Stimulated activated CD4-positive, alpha-beta T cell treated with anti-CD3 and anti-CD28 coated beads, Interleukin-4, amount 100 ng/mL, for 1 hour (primary cell): ENCODE data around the gene TMCC1.
"Not testable (repeated sequence)": the region's sequence is repeated elsewhere in the genome, so short reads cannot be mapped to it uniquely, and the experiment has no call there.

Source experiments
- DNase-seq: peaks from one replicate; pipeline ENCODE4 v3.0.0-alpha.2; 2020

The TMCC1 gene

DNA sequence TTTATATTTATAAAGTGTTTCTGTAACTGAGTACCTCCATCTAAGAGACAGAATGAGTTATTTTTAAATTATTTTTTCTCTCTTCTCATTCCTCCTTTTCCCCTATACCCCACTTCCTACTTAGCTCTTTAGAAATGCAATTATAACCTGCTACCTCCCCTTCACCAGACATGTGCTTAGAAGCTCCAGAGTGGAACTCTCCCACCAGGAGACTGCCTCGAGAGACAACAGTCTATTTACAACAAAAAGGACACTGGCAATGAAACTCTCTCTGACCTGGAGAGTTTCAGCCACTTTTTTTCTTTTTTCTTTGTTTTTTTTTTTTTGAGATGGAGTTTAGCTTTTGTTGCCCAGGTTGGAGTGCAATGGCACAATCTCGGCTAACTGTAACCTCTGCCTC is 177.7 kb downstream of the TMCC1 start:
- DNase-seq, result no peak

DNA sequence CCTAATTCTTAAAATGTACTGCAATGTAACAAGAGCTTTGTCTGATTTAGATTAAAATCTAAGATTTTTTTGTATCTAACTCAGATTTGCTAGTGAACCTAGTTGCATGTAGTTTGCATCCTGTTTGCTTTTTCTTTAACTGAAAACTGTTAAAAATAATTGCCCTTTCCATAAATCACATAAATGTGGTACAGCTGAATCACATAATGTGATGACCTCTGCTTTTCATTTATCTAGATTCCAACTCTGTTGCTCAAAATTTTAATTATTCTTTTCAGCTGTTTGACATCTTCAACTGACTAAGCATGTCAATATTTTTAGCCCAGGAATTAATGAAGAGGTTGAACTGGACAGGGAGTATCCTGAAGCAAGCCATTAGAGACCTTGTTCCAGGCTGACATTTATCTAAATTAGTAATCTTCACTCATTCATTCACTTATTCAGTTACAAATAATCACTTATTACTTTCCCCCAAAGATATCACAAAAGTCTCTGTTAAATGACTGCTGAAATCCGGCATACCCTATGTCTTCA is 185.1 kb downstream of the TMCC1 start:
- no peak for DNase-seq

DNA sequence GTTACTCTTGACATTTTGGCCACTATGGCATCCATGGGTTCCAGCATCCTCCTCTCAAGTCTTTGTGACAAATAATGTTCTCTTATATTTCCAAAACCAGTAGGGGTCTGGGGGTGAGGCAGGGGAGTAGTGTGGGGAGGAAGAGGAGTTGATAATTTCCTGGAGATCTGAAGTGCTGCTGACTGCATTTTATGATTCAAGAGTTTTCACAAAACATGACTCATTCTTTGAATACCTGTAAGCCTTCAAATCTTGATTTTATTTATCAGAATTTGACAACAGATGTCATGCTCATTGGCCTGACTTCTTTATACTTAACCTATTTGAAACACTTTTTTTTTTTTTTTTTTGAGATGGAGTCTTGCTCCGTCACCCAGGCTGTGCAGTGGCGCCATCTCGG is 188.2 kb downstream of the TMCC1 start:
- DNase-seq, result no peak

DNA sequence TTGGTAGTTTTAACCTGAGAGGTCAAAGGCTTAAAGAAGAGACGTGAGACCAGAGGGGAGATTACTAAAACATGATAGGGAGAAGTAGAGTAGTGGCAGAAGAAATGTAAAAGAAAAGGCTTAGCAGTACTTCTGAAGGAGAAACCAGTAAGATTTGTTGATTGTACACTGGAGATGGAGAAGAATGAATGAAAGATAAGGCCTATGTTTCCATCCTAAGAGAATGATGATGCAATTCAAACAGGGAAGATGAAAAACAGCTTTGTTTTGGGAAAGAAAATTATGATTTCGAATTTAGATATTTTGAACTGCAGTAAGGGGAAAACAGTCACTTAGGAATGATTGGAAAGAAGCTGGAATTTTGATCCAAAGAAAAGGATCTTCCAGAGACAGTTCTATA is 189.6 kb downstream of the TMCC1 start:
- no peak for DNase-seq

DNA sequence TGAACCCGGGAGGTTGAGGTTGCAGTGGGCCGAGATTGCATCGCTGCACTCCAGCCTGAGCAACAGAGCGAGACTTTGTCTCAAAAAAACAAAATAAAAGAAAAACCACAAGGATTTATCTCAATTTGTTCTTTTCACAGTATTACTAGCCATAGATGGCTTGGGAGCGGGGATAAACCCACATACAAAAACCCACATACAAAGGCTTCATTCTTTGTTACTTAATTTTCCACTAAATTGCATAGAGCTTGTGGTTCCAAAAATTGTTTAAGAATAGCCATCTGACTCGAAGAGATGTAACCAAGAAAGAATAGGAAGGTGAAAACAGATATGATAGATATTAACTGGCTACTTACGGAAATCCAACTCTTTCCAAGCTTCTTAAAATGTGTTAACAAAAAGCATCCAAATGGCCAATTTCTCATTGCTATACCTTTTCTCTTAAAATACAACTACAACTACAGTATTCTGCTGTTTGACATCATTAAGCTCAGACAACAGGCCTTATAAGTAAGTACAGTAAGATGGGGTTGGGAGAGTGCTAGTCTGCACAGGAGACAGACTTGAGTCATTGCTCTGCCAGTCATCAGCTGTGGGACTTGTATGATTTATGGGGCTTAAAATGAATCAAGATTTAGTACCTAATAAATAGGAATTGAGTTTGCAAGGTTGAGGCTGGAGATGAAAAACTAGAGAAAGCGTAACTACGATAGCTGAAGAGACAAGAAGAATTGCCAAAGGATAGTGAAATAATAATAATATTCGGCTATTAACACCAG is 190.4 kb downstream of the TMCC1 start:
- no peak for DNase-seq

DNA sequence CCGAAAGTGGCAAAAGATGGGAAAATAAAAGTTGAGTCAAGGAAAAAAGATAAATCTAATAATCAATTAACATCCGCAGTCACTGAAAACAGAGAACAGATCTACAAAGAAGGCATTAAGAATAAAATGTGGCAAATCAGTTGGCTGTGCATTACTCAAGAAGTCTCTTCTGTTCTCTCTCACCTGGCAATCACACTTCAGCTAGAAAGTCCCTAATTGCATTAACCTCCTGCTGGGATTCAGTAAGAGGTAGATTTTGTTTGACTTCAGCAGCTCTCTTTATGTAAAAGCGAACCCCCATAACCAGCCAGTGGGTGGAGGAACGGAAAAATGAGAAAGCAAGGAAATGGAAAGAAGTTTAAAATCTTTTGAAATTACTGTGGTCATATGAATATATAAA is 192.3 kb downstream of the TMCC1 start:
- DNase-seq, result no peak

DNA sequence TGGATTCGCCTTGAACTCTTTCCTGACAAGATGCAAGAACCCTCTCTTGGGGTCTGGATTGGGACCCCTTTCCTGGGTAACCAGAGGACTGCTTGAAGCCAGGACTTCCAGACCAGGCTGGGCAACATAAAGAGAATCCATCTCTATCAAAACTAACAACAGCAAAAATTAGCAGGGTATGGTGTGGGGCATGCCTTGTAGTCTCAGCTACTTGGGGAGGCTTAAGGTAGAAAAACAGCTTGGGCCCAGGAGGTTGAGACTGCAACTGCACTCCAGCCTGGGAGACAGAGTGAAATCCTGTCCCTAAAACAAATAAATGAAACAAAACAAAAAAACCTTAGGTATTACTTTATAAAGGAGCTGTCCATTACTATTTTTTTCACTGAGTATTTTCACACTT is 193.9 kb downstream of the TMCC1 start:
- no peak for DNase-seq

DNA sequence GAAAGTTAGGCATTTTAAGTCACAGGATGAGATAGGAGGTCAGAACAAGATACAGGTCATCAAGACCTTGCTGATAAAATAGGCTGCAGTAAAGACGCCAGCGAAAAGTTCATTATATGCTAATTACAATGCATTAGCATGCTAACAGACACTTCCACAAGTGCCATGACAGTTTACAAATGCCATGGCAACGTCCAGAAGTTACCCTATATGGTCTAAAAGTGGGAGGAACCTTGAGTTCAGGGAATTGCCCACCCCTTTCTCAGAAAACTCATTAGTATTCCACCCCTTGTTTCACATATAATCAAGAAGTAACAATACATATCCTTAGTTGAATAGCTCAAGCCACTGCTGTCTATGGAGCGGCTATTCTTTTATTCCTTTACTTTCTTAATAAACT is 194.3 kb downstream of the TMCC1 start:
- no peak for DNase-seq

DNA sequence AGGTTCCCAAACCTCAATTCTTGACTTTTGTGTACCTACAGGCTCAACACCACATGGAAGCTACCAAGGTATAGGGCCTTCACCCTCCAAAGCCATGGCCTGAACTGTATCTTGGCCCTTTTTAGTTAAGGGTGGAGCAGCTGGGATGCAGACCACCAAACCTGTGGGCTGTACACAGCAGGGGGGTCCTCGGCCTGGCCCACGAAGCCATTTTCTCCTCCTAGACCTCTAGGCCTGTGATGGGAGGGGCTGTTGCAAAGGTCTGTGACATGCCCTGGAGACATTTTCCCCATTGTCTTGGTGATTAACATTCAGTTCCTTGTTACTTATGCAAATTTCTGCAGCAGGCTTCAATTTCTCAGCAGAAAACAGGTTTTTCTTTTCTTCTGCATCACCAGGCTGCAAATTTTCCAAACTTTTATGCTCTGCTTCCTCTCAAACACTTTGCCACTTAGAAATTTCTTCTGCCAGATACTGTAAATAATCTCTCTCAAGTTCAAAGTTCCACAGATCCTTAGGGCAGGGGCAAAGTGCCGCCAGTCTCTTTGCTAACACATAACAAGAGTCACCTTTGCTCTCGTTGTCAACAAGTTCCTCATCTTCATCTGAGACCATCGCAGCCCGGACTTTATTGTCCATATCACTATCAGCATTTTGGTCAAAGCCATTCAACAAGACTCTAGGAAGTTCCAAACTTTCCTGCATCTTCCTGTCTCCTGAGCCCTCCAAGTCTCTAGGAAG is 196.1 kb downstream of the TMCC1 start:
- DNase-seq, result no peak

DNA sequence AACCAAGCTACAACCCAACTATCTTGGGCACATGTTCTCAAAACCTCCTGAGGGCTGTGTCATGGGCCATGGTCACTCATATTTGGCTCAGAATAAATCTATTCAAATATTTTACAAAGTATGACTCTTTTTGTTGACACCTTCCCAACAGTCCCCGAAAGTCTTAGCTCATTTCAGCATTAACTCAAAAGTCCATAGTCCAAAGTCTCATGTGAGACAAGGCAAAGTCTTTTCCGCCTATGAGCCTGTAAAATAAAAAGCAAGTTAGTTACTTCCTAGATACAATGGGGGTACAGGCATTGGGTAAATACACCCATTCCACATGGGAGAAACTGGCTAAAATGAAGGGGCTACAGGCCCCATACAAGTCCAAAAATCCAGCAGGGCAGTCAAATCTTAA is 197.1 kb downstream of the TMCC1 start:
- not testable (repeated sequence) for DNase-seq

DNA sequence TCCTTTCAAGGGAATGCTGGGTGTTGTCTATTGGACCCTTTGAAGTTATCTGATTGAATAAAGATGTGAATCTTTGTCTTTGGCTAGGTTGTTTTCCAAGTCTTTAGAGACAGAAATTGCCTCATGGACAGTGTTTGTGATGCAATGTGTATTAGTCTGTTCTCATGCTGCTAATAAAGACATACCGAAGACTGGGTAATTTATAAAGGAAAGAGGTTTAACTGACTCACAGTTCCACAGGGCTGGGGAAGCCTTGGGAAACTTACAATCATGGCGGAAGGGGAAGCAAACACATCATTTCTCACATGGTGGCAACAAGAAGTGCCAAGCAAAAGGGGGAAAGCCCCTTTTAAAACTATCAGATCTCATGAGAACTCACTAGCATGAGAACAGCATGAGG is 198.3 kb downstream of the TMCC1 start:
- DNase-seq, result no peak

DNA sequence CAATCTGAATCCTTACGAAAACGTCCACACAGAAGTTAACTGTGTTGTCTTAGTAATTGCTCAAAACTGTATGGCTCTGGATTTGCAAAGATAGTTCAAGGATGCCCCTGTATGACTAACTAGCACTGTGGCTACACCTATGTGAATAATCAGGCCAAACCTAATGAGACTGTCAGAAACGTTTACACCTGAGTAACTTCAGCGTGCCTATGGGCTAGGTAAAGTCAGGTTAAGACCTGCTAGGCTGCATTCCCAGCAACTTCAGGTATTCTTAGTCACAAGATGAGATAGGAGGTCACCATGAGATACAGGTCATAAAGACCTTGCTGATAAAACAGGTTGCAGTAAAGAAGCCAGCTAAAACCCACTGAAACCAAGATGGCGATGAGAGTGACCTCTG is 199.3 kb downstream of the TMCC1 start:
- no peak for DNase-seq

DNA sequence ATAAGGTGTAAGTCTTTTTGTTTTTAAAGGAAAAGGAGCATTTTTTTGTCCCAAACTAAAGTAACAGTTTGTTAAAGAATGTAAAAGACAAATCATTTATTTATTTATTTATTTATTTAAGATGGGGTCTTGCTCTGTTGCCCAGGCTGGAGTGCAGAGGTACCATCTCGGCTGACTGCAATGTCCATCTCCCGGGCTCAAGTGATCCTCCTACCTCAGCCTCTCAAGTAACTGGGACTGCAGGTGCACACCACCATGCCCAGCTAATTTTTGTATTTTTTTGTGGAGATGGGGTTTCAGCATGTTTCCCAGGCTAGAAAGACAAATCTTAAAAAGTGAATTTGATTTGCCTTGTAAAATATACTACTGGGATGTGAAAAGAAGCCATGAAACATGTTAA is 200.8 kb downstream of the TMCC1 start:
- DNase-seq, result no peak

DNA sequence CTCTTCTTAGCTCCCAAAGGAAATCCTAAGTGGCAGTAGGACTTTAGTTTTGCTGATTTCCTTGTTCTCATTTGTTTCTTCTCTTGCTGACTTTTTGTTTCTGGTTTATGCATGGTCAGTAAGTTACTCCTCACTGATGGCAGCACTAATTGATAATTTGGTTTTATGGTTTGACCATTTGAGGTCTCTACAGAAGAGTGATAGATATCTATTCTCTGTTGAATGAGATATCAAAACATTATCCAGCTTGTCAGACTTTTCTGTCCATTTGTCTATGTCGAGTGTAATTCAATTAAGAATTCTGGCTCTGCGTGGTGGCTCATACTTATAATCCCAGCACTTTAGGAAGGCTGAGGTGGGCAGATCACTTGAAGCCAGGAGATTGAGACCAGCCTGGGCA is 202.5 kb downstream of the TMCC1 start:
- no peak for DNase-seq

DNA sequence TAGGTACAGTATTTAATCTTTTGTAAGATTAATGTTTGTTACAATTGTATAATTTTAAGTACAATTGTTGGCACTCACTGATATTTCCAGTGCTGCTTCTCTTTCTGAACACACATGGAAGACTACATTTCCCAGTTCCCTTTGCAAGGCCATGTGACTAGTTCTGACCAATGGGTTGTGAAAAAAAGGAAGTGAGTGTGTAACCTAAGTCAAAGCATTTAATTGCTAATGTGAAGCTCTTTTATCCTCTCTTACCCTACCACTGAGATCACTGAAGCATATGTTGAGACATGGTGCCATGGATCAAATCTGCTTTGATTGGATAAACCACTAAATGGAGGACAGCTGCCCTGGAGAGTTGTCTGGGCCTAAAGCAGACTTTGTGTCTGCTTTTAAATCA is 203.1 kb downstream of the TMCC1 start:
- no peak for DNase-seq

DNA sequence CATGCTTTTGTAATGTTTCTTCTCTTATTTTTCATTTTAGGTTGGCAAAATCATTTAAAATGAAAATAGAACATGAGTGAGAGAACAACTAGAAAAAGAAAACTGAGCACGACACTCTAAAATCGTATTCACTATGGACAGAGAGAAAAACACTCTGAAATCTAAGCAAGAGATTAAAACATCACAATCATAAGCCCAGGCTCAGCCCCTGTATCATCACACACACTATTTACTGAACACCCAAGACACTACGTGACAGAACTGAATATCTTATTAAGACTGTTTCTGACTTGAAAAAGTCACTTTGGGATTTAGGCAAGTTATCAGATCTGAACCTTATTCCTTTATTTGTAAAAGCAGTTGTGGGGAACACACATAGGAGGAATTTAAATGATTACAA is 204.5 kb downstream of the TMCC1 start:
- no peak for DNase-seq

DNA sequence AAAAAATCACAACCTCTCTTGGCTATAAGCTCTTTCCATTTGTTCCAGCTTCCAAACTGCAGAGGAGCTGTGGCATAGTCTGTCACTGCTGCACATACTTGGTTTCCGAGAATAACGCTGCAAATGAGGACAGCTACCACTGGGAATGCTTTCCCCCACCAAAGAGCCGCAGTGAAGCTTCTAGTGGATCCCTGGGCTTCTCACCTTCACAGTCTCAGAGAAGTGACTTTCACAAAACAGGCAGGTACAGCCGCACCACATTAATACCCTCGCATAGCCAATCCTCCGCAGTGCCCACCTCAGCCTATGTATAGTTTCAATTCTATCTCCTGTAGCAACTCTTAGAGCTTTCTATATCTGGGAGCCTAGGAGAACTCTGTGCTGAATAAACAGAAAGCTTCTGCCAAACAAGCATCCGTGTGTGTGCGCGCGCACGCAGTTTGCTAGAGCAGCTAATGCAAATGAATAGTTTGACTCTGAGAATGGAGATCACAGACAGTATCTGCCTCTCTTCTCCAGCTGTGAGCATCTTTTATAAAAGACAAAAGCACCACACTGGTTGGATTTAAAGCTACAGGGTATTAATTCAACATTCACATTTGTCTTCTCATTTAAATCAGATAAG is 205.1 kb downstream of the TMCC1 start:
- DNase-seq, result no peak

DNA sequence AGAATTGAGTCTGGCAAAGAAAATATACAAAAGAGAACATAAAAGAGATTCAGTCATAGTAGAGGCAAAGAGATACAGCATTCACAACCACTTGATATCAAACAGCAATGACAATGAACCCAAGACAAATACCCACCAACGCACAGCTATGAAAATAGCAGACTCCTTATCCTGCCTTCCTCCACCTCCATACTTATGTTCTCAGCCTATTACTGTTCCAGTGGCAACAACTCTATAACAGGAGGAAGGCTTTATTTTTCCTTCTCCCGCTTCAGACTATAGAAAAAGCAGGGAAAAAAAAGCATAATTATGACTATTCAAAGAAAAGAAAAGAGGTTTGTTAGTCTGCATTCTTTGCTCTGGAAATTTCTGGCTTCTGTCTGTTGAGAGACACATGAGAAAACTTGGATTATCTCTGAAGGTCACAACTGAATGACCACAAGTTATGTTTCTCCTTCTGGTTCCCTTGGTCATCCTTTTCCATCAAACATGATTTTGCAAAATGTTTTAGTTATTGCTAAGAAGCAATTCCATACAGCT is 205.9 kb downstream of the TMCC1 start:
- no peak for DNase-seq

DNA sequence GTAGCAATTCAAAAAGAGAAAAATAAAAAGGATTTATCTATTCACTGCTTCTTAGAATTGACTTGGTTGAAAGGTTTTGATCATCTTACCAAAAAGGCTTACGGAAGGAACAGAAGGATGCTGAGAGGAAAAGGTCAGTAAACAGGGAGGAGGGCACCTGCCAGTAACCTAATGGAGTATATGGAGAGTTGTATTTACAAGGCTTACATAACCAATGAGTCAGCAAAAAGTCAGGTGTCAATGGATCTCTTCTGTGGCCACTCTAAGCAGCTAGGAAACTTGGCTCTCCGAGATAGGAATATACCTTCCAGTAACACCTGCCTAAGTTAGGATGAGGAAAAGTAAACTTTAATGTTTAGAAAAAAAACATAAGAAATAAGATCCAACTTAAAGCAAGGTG is 206.6 kb downstream of the TMCC1 start:
- DNase-seq, result no peak

DNA sequence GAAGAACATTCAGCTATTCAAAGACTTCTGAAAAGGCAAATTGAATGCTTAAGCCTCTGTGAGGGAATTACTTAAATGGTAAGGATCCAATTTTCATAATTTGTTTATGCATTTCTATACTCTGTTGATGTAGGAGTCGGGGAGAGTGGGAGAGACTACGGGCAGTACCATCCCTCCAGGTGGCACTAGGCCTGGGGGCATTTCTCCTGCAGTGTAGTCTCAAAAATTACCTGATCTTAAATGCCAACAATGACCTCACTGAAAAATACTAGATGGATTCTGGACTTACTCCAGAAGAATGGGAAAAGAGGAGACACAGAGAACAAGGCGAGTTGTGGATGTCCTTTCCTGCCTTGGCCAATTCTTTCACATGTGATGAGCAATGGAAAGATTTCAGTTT is 209.2 kb downstream of the TMCC1 start:
- DNase-seq, result no peak

DNA sequence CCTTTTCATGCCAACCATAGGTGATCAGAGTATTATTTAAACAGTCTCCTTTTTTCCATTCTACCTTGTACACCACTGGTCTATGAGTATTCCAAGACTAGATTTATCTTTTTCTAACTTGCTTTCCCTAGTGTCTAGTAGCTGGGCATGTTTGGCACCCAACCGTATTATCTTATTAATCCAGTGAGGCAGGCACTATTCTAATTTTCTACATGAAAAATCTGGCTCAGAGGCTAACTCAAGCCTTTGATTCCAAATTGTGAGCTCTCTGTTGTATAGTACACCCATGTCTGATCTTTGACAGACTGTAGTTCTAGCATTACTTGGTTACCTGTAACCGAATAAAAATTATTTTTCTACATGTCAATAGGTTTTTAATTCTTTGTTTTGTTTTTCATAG is 210.3 kb downstream of the TMCC1 start:
- no peak for DNase-seq

DNA sequence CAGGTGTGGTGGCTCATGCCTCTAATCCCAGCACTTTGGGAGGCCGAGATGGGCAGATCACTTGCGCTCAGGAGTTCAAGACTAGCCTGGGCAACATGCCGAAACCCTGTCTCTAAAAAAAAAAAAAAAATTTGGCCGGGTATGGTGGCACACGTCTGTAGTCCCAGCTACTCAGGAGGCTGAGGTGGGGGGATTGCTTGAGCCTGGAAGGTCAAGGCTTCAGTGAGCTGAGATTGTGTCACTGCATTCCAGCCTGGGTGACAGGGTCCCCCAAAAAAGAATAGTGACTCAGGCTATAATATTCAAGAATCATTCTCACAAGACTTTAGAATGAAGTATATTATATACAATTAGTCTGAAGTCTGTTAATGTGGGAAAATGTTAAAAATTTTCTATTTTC is 216.5 kb downstream of the TMCC1 start:
- no peak for DNase-seq

DNA sequence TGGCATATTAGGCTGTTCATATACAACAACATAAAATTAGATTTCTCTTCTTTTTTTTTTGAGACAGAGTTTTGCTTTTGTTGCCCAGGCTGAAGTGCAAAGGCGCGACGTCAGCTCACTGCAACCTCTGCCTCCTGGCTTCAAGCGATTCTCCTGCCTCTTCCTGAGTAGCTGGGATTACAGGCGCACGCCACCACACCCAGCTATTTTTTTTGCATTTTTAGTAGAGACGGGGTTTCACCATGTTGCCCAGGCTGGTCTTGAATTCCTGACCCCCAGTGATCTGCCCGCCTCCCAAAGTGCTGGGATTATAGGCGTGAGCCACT is 218.8 kb downstream of the TMCC1 start:
- not testable (repeated sequence) for DNase-seq
